Peyer's patch (tissue), 4 donors: ENCODE measurements around the gene TUBG2.

Experiments
- CTCF ChIP-seq, 6 experiments: fragments of 450-650 bp in 4 of 6; fragments of 200-600 bp in 2 of 6; sonication (generic) in 1 of 6; IDR thresholded peaks; one replicate each; pipeline ENCODE4 v1.5.1; 2017 to 2019; ENCODE audit warnings: antibody characterized with exemption in 6 of 6, mild to moderate bottlenecking in 3 of 6, moderate library complexity in 1 of 6
- POLR2A ChIP-seq, 2 donors: fragments of 450-650 bp; IDR thresholded peaks; one replicate each; pipeline ENCODE4 v1.5.1; 2017; ENCODE audit warnings: antibody characterized with exemption in 2 of 2, mild to moderate bottlenecking in 2 of 2, moderate library complexity in 2 of 2

- no peak for TF ChIP-seq CTCF (IDR thresholded peaks at IDR 0.05)
- TF ChIP-seq POLR2A (IDR thresholded peaks at IDR 0.05): no peak
These were observed 14.3 kb downstream of the TUBG2 start for GRCh38 chr17:42673266-42673884.
